HL-60/S4 (cell line): ENCODE data around the gene TRAK2.
"Not testable (repeated sequence)": the region's sequence is repeated elsewhere in the genome, so short reads cannot be mapped to it uniquely, and the experiment has no call there.

Experiments
- in situ Hi-C: fragments of 300-500 bp; cut with MboI; formaldehyde crosslinking; loops from 2 replicates; pipeline ENCODE4 v1.14.3; 2022; ENCODE audit warnings: low sequenced_read_pairs

Gene TRAK2

GRCh38 chr2:201452058-201452921 is 1.0 kb upstream of the TRAK2 start:
- in situ Hi-C loops: no loop called here

GRCh38 chr2:201450954-201451291 is 335 bp downstream of the TRAK2 start:
- in situ Hi-C loops: no loop called here

GRCh38 chr2:201448701-201449100 is 2.6 kb downstream of the TRAK2 start:
- in situ Hi-C loops: no loop called here

- in situ Hi-C loops: no loop called here
Observed at GRCh38 chr2:201448061-201448460, 3.2 kb downstream of the TRAK2 start.

GRCh38 chr2:201447086-201447485 is 4.2 kb downstream of the TRAK2 start:
- in situ Hi-C loops: no loop called here

- in situ Hi-C loops: no loop called here
Observed at GRCh38 chr2:201444746-201445465, 6.4 kb downstream of the TRAK2 start.

- in situ Hi-C loops: no loop called here
Observed at GRCh38 chr2:201441409-201441808, 9.8 kb downstream of the TRAK2 start.

- in situ Hi-C loops: no loop called here
Observed at GRCh38 chr2:201440182-201440581, 11.1 kb downstream of the TRAK2 start.

- in situ Hi-C loops: not testable (repeated sequence)
Observed at GRCh38 chr2:201439336-201439922, 11.8 kb downstream of the TRAK2 start.

GRCh38 chr2:201436141-201436540 is 15.1 kb downstream of the TRAK2 start:
- in situ Hi-C loops: no loop called here

- in situ Hi-C loops: no loop called here
Observed at GRCh38 chr2:201433394-201433995, 17.8 kb downstream of the TRAK2 start.

- in situ Hi-C loops: no loop called here
Observed at GRCh38 chr2:201432621-201433393, 18.5 kb downstream of the TRAK2 start.

GRCh38 chr2:201432038-201432620 is 19.1 kb downstream of the TRAK2 start:
- in situ Hi-C loops: no loop called here

- in situ Hi-C loops: no loop called here
Observed at GRCh38 chr2:201430839-201431238, 20.4 kb downstream of the TRAK2 start.

- in situ Hi-C loops: not testable (repeated sequence)
Observed at GRCh38 chr2:201430322-201430721, 20.9 kb downstream of the TRAK2 start.

- in situ Hi-C loops: not testable (repeated sequence)
Observed at GRCh38 chr2:201429835-201430234, 21.4 kb downstream of the TRAK2 start.

GRCh38 chr2:201428366-201428765 is 22.9 kb downstream of the TRAK2 start:
- in situ Hi-C loops: not testable (repeated sequence)

GRCh38 chr2:201425952-201426351 is 25.3 kb downstream of the TRAK2 start:
- in situ Hi-C loops: no loop called here

- in situ Hi-C loops: no loop called here
Observed at GRCh38 chr2:201420442-201421113, 30.7 kb downstream of the TRAK2 start.

- in situ Hi-C loops: no loop called here
Observed at GRCh38 chr2:201419986-201420385, 31.3 kb downstream of the TRAK2 start.
